ENCODE measurements around the gene LRIT2. TPM values are rescaled to one million over a fixed set of nuclear protein-coding genes. Genes with fewer than 3 reads are reported as not detected.

Gene LRIT2
- total and polyA plus RNA-seq, 9 of the 15 experiments (the other 6 are each of a cell fraction or from before 2014, with no cell fraction given) = not detected

GRCh38 chr10:84257343-84258020 is 32.1 kb upstream of the LRIT2 start:
- POLR2A ChIA-PET = no interaction called here
- peak overlapping the region; percentile 22; the same call in 1 of the 2 replicates for H3K4me2 ChIP-seq (ENCODE audit: insufficient read depth, low read length)
- H3K79me2 ChIP-seq (ENCODE audit: control insufficient read depth, insufficient read depth, low read length) = no peaks in the 10 kb centered on the region
- FAIRE-seq = no peak
- BruUV-seq (replicated peaks) = no TSS peak
- no peaks in the 10 kb centered on the region for H3K36me3 ChIP-seq (ENCODE audit: control insufficient read depth, insufficient read depth, low read length)
- H3K4me1 ChIP-seq (replicated peaks in 1 of 2; ENCODE audit: control insufficient read depth in 2 of 2, insufficient read depth in 2 of 2, low read length in 2 of 2) = peaks cover 4 to 15% of the 10 kb centered on the region in 2 experiments; a peak in 2 of 5 replicates
- peak overlapping the region; percentile 75 for H2AFZ ChIP-seq (ENCODE audit: low read depth, low read length)
- CTCF ChIA-PET (ENCODE audit: low intra/inter-chr PET ratio) = no interaction called here
- H3K27ac ChIP-seq (ENCODE audit: extremely low read depth, low read depth, low read length) = no peak overlapping the region
- DNase-seq (ENCODE audit: extremely low read depth in 1 of 4, low spot score in 3 of 4) = no peak
- intact Hi-C loops (cut with micrococcal nuclease) (loop anchor here (5.0 kb wide), 1 partner anchor 125 kb away; no protein-coding TSS in a partner anchor), in situ Hi-C loops (cut with MboI) (no loop called here)
- H4K20me1 ChIP-seq (replicated peaks; ENCODE audit: control insufficient read depth, insufficient read depth, low read length) = no peaks in the 10 kb centered on the region
- no peaks in the 10 kb centered on the region for H3K9me3 ChIP-seq (replicated peaks; ENCODE audit: control insufficient read depth, insufficient read depth, low read depth, low read length)
- H3K4me3 ChIP-seq = no peak overlapping the region
- H3K9me1 ChIP-seq (ENCODE audit: control insufficient read depth, insufficient read depth, low read length) = no peaks in the 10 kb centered on the region
- 42% methylated on average over 15 of the region's 15 CpGs for WGBS (ENCODE audit: insufficient coverage, low coverage, missing lambda C conversion rate)
- peak overlapping the region in 1 of 2 experiments; percentile 72; a peak in 2 of 4 replicates for H3K9ac ChIP-seq (ENCODE audit: insufficient read depth in 1 of 2, low read depth in 2 of 2, low read length in 2 of 2)
- peaks cover 5 to 40% of the 10 kb centered on the region in 2 experiments; a peak in 2 of 5 replicates for H3K27me3 ChIP-seq (ENCODE audit: control insufficient read depth in 2 of 2, insufficient read depth in 2 of 2, low read length in 2 of 2)
- no peak for ATAC-seq
- TF ChIP-seq CC2D1A (IDR thresholded peaks at IDR 0.05) (0 out of 2 replicates have a peak, but pooled peaks have one; percentile 5), ZNF830 (CRISPR knock-in tag; IDR thresholded peaks at IDR 0.05) (no peak), HCFC1 (IDR thresholded peaks at IDR 0.05; ENCODE audit: low read depth, low read length) (no peak), ELF2 (CRISPR knock-in tag; IDR thresholded peaks at IDR 0.05) (no peak), ZNF124 (CRISPR knock-in tag; IDR thresholded peaks at IDR 0.05) (0 out of 2 replicates have a peak, but pooled peaks have one; percentile 3), SRSF1 (IDR thresholded peaks at IDR 0.05; ENCODE audit: low read depth, low read length) (no peak), ARID4B (CRISPR knock-in tag; IDR thresholded peaks at IDR 0.05) (no peak; the same call in 1 of the 2 replicates), ZNF146 (CRISPR knock-in tag; IDR thresholded peaks at IDR 0.05; ENCODE audit: unreplicated experiment) (no peak), NFXL1 (CRISPR knock-in tag; IDR thresholded peaks at IDR 0.05) (no peak), SFPQ (IDR thresholded peaks at IDR 0.05; ENCODE audit: low read depth, low read length) (no peak), TFAP4 (CRISPR knock-in tag; IDR thresholded peaks at IDR 0.05; ENCODE audit: borderline replicate concordance) (peak; percentile 4; the same call in 1 of the 2 replicates), MTA3 (IDR thresholded peaks at IDR 0.05; ENCODE audit: borderline replicate concordance) (peak; percentile 0; the same call in 1 of the 2 replicates), RBBP5 (IDR thresholded peaks at IDR 0.05; ENCODE audit: borderline replicate concordance, insufficient read depth, low read length, poor library complexity, severe bottlenecking) (no peak), TSC22D4 (tag; IDR thresholded peaks at IDR 0.05) (no peak)

Measured in K562 (cell line).